ENCODE results near the gene ENOX1. TPM values are rescaled to one million over a fixed set of nuclear protein-coding genes. Genes with fewer than 3 reads are reported as not detected.

The ENOX1 gene
- total and polyA plus RNA-seq, 2 of the 8 experiments (the other 6 are each of a cell fraction or from before 2014, with no cell fraction given): 0.23 to 0.37 TPM

DNA sequence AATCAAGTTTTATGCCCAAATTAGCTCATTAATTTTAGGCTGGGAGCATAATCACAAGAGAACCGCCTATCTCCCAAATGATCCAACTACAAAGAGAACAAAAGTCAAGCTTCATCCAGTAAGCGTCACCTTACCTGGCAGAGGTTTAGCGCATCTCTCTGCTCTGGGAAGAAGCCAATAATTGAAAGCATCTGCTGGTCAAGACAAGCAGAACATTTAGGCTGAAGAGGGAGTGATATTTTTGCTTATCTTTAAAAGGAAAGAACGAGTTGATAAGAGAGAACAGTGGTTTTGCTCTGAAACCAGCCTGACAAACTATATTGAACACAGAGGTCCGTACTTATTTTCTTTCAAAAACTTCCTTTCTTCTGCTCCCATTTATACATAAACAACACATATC, 242.1 kb downstream of the ENOX1 start:
- H3K27ac ChIP-seq (ENCODE audit: low read depth, low read length): no peak overlapping the region
- no peaks in the 10 kb centered on the region for H3K36me3 ChIP-seq (ENCODE audit: control insufficient read depth in 2 of 4, insufficient read depth in 4 of 4, low read length in 3 of 4)
- FAIRE-seq (no peak), DNase-seq (ENCODE audit: low read depth in 1 of 2, low spot score in 2 of 2) (no peak)
- no peak overlapping the region for H3K14ac ChIP-seq (ENCODE audit: insufficient read length)
- CTCF ChIA-PET (ENCODE audit: partially characterized antibody): no interaction called here
- no peak overlapping the region for H2AK5ac ChIP-seq (ENCODE audit: low read depth, low read length)
- no peaks in the 10 kb centered on the region for H3K9me3 ChIP-seq (ENCODE audit: insufficient read depth in 2 of 2, low read depth in 1 of 2, low read length in 1 of 2)
- no peak overlapping the region for H3K9ac ChIP-seq (replicated peaks in 1 of 4; ENCODE audit: extremely low read depth in 1 of 4, low read depth in 3 of 4, low read length in 3 of 4)
- no peak overlapping the region for H3K4ac ChIP-seq (replicated peaks; ENCODE audit: insufficient read length, low read depth, low read length)
- no peak overlapping the region for H3K4me2 ChIP-seq (ENCODE audit: insufficient read depth in 1 of 2, low read depth in 2 of 2, low read length in 2 of 2)
- no peak overlapping the region for H2BK12ac ChIP-seq (ENCODE audit: low read depth, low read length)
- no peak overlapping the region for H3K4me3 ChIP-seq (ENCODE audit: extremely low read depth in 1 of 4, insufficient read depth in 2 of 4, low read depth in 3 of 4, low read length in 4 of 4)
- H4K20me1 ChIP-seq (replicated peaks in 1 of 2; ENCODE audit: control insufficient read depth in 1 of 2, insufficient read depth in 2 of 2, low read length in 2 of 2): no peaks in the 10 kb centered on the region
- no peak overlapping the region for H3K18ac ChIP-seq (ENCODE audit: extremely low read depth, low read length)
- 94 to 100% methylated on average over 1 to 5 of the region's 5 CpGs for WGBS, 2 experiments (ENCODE audit: extremely low coverage in 1 of 2, insufficient coverage in 1 of 2, insufficient read length in 1 of 2, insufficient replicate concordance in 2 of 2, low coverage in 1 of 2, low lambda C conversion rate in 2 of 2, missing lambda C conversion rate in 1 of 2)
- H4K5ac ChIP-seq (ENCODE audit: insufficient read length, low read depth, low read length): no peak overlapping the region
- no peaks in the 10 kb centered on the region for H3K27me3 ChIP-seq (replicated peaks in 1 of 4; ENCODE audit: control insufficient read depth in 3 of 4, extremely low read depth in 1 of 4, insufficient read depth in 3 of 4, low read length in 3 of 4)
- no peaks in the 10 kb centered on the region for H3K79me1 ChIP-seq (ENCODE audit: low read depth, low read length)
- H4K8ac ChIP-seq (ENCODE audit: extremely low read depth, insufficient read depth, low read length): no peak overlapping the region
- H2BK15ac ChIP-seq (ENCODE audit: low read length): no peak overlapping the region
- H3K79me2 ChIP-seq (ENCODE audit: control insufficient read depth in 1 of 2, insufficient read depth in 2 of 2, low read length in 2 of 2): no peaks in the 10 kb centered on the region
- no peak overlapping the region for H2BK120ac ChIP-seq (replicated peaks; ENCODE audit: low read depth, low read length)
- H3K56ac ChIP-seq (replicated peaks; ENCODE audit: insufficient read length, low read depth, low read length): no peak overlapping the region
- no peaks in the 10 kb centered on the region for H3K23me2 ChIP-seq (ENCODE audit: low read depth, low read length)
- no peak overlapping the region for H2AFZ ChIP-seq (ENCODE audit: low read length)
- H3K4me1 ChIP-seq (replicated peaks in 1 of 4; ENCODE audit: control insufficient read depth in 3 of 4, insufficient read depth in 4 of 4, low read length in 3 of 4): no peaks in the 10 kb centered on the region
- H3K23ac ChIP-seq (ENCODE audit: insufficient read length): no peak overlapping the region
- H2BK5ac ChIP-seq (ENCODE audit: low read depth, low read length): no peak overlapping the region
- no peak overlapping the region for H4K91ac ChIP-seq (replicated peaks; ENCODE audit: insufficient read length, low read length)
- POLR2A ChIA-PET (ENCODE audit: partially characterized antibody): no interaction called here
- no peak overlapping the region for H2BK20ac ChIP-seq (ENCODE audit: low read length)
- no peak for TF ChIP-seq YY1 (IDR thresholded peaks at IDR 0.05; ENCODE audit: low read depth, low read length)
- TF ChIP-seq TEAD4 (IDR thresholded peaks at IDR 0.05; ENCODE audit: low read depth, low read length): no peak
- no peak for TF ChIP-seq BRCA1 (IDR thresholded peaks at IDR 0.05; ENCODE audit: low read depth, low read length)
- TF ChIP-seq SIRT6 (IDR thresholded peaks at IDR 0.05; ENCODE audit: low read length): no peak
- no peak for TF ChIP-seq RFX5 (IDR thresholded peaks at IDR 0.05; ENCODE audit: borderline replicate concordance, low read depth, low read length)

All from H1 (cell line).